GM10266 (cell line): Measurements from ENCODE around the gene GPR149.

Experiments
- DNase-seq: peaks from one replicate; pipeline ENCODE4 v3.0.0; 2012; ENCODE audit errors: extremely low spot score
- TF ChIP-seq, protein P1 (sequence below): IDR thresholded peaks from 2 replicates; pipeline ENCODE4 v1.5.1; 2012; ENCODE audit warnings: mild to moderate bottlenecking, low read depth; ENCODE audit not compliant: control insufficient read depth, insufficient read depth; ENCODE audit errors: missing control alignments

Gene GPR149

DNA sequence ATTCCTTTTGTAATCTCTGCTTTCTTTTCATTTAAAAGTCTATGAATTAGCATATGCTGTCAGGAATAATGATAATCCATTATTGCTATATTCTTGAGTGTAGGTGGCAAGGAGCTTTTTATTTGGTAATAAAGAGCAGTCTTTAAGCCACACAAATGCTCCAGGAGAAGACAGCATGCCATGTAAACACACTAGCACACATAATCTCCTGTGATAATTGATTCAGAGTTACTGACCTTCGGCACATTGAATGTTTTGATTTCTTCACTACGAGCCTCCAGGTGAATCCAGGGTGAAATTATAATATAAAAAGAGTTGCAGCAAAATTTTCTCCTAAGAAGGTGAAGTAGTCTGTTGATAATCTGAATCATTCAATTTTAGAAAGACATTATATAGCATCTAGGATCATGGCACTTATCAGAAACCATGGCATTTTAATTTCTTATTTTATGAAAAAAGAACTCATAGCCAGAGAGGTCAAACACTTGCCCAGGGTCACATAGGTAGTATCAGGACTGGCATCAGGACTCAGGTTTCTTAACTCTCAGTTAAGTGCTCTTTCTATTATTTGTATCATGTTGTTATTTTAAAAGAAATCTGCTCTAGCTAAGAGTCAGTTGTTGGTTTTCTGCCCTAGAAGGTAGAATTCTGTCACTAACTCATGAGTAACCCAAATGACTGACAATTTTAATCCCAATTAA is 84.4 kb downstream of the GPR149 start:
- TF ChIP-seq, protein P1, sequence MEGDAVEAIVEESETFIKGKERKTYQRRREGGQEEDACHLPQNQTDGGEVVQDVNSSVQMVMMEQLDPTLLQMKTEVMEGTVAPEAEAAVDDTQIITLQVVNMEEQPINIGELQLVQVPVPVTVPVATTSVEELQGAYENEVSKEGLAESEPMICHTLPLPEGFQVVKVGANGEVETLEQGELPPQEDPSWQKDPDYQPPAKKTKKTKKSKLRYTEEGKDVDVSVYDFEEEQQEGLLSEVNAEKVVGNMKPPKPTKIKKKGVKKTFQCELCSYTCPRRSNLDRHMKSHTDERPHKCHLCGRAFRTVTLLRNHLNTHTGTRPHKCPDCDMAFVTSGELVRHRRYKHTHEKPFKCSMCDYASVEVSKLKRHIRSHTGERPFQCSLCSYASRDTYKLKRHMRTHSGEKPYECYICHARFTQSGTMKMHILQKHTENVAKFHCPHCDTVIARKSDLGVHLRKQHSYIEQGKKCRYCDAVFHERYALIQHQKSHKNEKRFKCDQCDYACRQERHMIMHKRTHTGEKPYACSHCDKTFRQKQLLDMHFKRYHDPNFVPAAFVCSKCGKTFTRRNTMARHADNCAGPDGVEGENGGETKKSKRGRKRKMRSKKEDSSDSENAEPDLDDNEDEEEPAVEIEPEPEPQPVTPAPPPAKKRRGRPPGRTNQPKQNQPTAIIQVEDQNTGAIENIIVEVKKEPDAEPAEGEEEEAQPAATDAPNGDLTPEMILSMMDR: no peak
- DNase-seq: no peak

DNA sequence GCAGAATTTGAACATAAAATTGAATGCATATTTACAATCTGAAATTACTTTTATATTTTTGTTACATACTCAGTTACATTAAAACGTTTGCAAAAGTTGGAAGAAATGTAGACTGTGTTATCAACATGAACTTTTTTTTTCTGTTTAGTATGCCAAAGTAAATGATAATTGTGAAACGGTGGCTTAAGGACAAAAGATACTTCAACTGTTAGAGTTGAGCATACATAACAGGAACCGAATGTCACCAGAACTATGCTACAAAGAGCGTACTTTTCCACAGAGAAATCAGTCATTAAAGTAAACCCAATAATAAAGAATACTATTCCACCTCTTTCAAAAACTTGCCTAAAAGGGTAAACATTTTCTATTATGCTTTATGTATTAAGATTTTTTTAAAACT is 91.4 kb downstream of the GPR149 start:
- TF ChIP-seq, protein P1: no peak
- DNase-seq: no peak

DNA sequence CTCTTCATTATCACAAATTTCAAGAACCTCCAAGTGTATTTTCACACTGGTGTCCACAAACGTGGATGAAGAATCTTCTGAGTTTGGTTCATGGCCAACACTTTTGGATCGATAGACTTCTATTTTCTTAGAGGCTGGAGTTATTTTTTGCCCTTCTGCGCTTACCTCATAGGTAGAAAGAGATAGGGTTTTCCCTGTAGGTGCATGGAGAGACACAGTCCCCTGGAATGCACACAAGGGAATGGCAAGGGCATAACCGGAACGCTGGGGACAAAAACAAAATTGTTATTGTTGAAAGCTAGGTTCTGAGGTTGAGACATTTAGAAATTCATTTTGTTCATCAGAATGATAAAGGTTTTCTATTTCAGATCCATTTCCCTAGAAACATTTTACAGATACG is 92.0 kb downstream of the GPR149 start:
- TF ChIP-seq, protein P1: no peak
- DNase-seq: no peak

DNA sequence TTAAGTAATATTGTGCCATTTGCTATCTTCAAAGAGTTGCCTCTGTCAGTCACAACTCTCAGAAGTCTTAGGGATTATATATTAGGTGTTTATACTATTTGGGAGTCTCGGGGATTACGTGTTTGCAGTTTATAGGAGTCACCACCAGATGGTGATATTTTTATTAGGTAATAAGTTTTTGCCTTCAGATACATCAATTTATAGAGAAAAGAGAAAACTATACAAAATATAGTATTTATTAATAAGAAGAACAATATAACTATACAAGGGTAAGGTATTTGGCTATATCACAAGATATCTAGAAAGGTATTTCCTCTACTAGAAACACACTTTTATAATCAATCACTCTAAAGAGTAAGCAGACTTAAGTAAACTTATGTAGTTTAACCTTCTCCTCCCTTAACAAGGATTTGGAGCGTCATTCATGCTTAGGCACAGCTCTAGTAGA is 95.0 kb downstream of the GPR149 start:
- TF ChIP-seq, protein P1: peak; percentile 55
- DNase-seq: peak; percentile 11

DNA sequence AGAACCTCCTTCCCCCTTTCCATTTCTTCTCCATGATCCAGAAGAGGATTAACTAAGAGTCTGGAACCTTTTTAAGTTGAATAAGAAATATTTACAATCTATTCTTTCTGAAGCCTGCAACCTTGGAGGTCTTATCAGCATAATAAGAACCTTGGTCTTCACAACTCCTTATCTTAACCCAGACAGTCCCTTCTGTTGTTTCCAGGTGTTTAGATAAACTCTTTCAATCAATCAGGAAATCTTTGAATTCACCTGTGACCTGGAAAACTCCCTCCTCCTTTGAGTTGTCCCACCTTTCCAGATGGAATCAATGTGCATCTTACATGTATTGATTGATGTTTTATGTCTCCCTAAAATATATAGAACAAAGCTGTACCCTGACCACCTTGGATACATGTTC is 102.1 kb downstream of the GPR149 start:
- DNase-seq: no peak
- TF ChIP-seq, protein P1: no peak

DNA sequence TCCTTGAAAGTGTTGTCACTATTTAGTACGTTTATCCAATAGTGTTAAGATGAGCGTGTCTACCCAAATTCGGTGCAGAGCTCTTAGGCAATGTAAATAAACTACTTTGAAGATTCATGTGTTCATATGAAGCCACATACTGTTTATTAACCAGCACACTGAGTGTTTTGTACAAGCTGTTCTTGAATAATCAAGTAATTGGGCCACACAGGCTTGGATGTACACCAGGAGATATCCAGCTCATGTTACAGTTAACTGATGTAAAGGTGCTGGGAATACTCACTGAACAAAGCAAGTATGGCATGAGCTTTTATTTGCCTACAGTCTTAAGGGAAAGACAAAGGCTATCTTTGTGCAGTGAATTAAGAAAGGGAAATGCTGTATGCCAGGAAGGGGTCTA is 105.1 kb downstream of the GPR149 start:
- TF ChIP-seq, protein P1: no peak
- no peak for DNase-seq

DNA sequence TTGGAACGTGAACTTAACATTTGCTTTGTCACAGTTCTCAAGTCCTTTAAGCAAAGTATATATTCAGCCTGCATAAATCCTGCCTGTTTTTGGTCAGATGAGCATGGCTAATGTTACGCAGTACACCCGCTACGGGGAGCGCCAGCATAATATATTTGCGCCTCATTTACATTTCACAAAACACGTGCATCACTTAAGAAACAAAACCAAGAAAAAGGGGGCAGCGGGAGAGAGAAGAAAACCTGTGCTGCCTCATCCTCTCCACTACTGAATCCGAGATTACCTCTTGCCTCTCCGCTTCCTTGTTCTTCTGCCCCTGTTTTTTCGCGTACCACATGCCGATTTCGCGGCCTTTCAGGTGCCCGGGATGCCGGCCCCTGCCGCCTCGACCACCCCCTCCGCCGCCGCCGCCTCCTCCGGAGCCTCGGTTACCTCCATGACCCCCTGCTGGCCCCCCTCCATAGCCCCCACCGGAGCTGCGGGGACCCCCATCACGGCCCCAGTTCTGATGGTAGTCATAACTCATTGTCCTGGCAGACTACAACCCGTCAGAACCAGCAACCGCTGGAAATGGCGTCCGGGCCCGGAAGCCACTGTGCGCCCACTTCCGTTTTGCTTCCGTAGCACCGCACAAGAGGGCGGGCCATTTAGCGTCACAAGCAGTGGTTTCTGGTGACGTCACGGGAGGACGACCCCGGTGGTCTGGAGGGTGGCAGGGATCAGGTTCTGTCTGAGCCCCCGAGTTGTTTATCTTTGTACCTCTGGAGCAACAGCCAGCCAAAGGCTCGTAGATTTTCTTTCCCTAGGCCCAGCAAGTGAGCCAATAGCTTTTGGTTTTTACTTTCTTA is 105.9 kb downstream of the GPR149 start, which contains the start of gene DHX36:
TSS of gene DHX36 (minus strand) at position 597 of the 848 bp plus-strand sequence. CDS start at position 526, 71 bp downstream.
- TF ChIP-seq, protein P1: no peak

More for the DNA sequence above, 105.9 kb downstream of the GPR149 start, which contains the start of gene DHX36:
- peak; percentile 82 for DNase-seq
